ENCODE measurements around the gene LIN37. TPM values are rescaled to one million over a fixed set of nuclear protein-coding genes. Genes with fewer than 3 reads are reported as not detected.
A peak's percentile ranks its signal among the peaks of the same experiment; 100 is the strongest.

The LIN37 gene
- total RNA-seq, 1 experiment from 2014 or later: 23.5 TPM

DNA sequence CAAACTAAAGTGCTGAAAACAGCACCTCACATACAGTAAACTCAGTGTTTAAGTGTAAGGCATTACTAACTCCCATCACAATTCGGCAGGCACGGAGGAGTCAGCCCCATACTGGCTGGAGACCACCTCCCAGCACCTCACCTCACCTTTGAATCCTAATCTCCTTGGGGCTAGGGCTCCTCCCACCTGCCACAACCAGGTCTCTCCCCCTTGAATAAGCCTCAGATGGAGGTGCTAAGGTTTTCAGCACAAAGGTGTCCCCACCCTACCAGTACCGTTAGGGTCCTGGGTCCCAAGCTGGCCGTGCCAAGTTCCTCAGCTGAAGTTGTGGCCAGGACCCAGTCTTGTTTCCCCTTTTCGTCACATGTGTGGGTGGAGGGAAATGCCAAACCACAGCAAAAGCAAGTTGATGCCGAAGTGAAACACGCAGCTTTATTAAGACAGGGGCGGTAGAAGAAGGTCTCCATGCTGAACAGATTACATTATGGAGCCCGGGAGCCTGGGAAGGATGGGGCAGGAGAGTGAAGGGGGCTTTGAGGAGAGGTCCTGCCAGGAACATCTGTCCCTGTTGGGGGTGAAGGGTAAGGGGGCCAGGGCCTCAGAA lies 6.2 kb upstream of the LIN37 start, which contains the start of gene IGFLR1:
Gene IGFLR1 (minus strand): TSS at position 332 of the 604 bp plus-strand sequence. CDS start 1,272 bp downstream, outside the sequence.
- intact Hi-C loops (cut with micrococcal nuclease; ENCODE audit: unreplicated experiment) (no loop called here), in situ Hi-C loops (cut with HindIII; ENCODE audit: low pct_unique_long_range_greater_than_20kb, low sequenced_read_pairs) (no loop called here)
- ChIA-PET POLR2A (no interaction called here), CTCF (interaction anchor here (0.6 kb wide), 1 partner anchor 78 kb away, joined by 8 read pairs; no protein-coding TSS in a partner anchor)
- Histone ChIP-seq H3K4me1 (ENCODE audit: control insufficient read depth, insufficient read depth, low read length) (peaks cover 28% of the 10 kb centered on the region), H3K4me3 (ENCODE audit: low read depth in 2 of 2, low read length in 2 of 2) (peak within 1 kb of the TSS in 1 of 2 experiments; percentile 79; a peak in 1 of 4 replicates), H3K9me3 (ENCODE audit: control insufficient read depth, insufficient read depth, low read depth, low read length) (no peaks in the 10 kb centered on the region), H3K27ac (ENCODE audit: low read length) (no peak within 1 kb of the TSS), H3K27me3 (ENCODE audit: control insufficient read depth, insufficient read depth, low read length) (no peaks in the 10 kb centered on the region), H3K36me3 (ENCODE audit: control insufficient read depth, insufficient read depth, low read length) (peaks cover 3% of the 10 kb centered on the region; the same call in 1 of the 2 replicates)
- ATAC-seq: no peak
- no peak for DNase-seq (ENCODE audit: low read depth, low spot score)
- no TSS peak for BruUV-seq (replicated peaks)
- TF ChIP-seq, protein P1, sequence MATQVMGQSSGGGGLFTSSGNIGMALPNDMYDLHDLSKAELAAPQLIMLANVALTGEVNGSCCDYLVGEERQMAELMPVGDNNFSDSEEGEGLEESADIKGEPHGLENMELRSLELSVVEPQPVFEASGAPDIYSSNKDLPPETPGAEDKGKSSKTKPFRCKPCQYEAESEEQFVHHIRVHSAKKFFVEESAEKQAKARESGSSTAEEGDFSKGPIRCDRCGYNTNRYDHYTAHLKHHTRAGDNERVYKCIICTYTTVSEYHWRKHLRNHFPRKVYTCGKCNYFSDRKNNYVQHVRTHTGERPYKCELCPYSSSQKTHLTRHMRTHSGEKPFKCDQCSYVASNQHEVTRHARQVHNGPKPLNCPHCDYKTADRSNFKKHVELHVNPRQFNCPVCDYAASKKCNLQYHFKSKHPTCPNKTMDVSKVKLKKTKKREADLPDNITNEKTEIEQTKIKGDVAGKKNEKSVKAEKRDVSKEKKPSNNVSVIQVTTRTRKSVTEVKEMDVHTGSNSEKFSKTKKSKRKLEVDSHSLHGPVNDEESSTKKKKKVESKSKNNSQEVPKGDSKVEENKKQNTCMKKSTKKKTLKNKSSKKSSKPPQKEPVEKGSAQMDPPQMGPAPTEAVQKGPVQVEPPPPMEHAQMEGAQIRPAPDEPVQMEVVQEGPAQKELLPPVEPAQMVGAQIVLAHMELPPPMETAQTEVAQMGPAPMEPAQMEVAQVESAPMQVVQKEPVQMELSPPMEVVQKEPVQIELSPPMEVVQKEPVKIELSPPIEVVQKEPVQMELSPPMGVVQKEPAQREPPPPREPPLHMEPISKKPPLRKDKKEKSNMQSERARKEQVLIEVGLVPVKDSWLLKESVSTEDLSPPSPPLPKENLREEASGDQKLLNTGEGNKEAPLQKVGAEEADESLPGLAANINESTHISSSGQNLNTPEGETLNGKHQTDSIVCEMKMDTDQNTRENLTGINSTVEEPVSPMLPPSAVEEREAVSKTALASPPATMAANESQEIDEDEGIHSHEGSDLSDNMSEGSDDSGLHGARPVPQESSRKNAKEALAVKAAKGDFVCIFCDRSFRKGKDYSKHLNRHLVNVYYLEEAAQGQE (IDR thresholded peaks at IDR 0.05; ENCODE audit: insufficient read depth in 1 of 2, low read depth in 2 of 2, low read length in 1 of 2): no peak
- TF ChIP-seq, protein P2, sequence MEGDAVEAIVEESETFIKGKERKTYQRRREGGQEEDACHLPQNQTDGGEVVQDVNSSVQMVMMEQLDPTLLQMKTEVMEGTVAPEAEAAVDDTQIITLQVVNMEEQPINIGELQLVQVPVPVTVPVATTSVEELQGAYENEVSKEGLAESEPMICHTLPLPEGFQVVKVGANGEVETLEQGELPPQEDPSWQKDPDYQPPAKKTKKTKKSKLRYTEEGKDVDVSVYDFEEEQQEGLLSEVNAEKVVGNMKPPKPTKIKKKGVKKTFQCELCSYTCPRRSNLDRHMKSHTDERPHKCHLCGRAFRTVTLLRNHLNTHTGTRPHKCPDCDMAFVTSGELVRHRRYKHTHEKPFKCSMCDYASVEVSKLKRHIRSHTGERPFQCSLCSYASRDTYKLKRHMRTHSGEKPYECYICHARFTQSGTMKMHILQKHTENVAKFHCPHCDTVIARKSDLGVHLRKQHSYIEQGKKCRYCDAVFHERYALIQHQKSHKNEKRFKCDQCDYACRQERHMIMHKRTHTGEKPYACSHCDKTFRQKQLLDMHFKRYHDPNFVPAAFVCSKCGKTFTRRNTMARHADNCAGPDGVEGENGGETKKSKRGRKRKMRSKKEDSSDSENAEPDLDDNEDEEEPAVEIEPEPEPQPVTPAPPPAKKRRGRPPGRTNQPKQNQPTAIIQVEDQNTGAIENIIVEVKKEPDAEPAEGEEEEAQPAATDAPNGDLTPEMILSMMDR (IDR thresholded peaks at IDR 0.05): no peak
- TF ChIP-seq SIN3A (IDR thresholded peaks at IDR 0.05; ENCODE audit: borderline replicate concordance, insufficient read depth, low read depth, low read length) (no peak), TCF7L2 (IDR thresholded peaks at IDR 0.05; ENCODE audit: low read depth, low read length) (no peak), POLR2AphosphoS5 (IDR thresholded peaks at IDR 0.05; ENCODE audit: low read depth, low read length) (no peak)

DNA sequence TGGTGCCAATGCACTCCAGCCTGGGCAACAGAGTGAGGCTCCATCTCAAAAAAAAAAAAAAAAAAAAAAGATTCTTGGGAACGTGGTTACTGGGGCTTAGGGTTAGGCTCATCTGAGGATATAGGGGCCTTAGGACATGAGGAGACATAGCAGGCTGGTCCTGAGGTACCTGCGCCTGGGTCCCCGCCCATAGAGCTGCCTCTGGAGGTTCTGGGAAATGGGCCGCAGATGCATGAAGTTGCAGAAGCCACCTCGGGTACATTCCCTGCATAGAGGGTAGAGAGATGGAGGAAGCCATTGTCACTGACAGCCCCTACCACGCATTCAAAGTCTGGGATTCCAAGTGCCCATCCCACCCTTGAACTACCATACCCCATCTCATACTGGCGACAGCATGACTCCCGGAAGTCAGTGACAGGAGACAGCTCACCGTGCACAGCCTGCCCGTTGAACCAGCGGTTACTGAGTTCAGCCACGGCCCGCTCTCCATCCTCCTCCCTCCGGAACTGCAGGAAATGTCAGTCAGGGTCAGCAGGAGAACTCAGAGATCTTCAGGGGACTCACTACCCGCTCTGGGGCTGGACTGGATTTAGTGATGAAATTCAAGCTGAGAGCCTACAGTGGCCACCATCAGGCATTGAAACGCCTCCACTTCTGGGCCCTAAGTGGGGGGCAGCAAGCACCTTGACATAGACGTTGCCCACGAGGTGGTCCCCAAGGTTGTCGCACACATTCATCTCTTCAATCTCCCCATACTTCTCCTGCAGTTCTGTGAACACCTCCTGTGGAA lies 4.5 kb upstream of the LIN37 start:
- no peaks in the 10 kb centered on the region for H3K27me3 ChIP-seq (ENCODE audit: control insufficient read depth, insufficient read depth, low read length)
- no peaks in the 10 kb centered on the region for H3K9me3 ChIP-seq (ENCODE audit: control insufficient read depth, insufficient read depth, low read depth, low read length)
- peak overlapping the region; percentile 98 for H3K27ac ChIP-seq (ENCODE audit: low read length)
- no TSS peak for BruUV-seq (replicated peaks)
- H3K4me3 ChIP-seq (ENCODE audit: low read depth in 2 of 2, low read length in 2 of 2): peak overlapping the region; percentile 92 to 97
- ATAC-seq (no peak), DNase-seq (ENCODE audit: low read depth, low spot score) (no peak)
- ChIA-PET CTCF (interaction anchor here (0.7 kb wide), 1 partner anchor 23 kb away, joined by 8 read pairs; no protein-coding TSS in a partner anchor), POLR2A (interaction anchor here (0.5 to 0.7 kb wide), 4 partner anchors 32 to 469 kb away, joined by 3 to 9 read pairs (median 5); no protein-coding TSS in a partner anchor)
- in situ Hi-C loops (cut with HindIII; ENCODE audit: low pct_unique_long_range_greater_than_20kb, low sequenced_read_pairs) (no loop called here), intact Hi-C loops (cut with micrococcal nuclease; ENCODE audit: unreplicated experiment) (no loop called here)
- TF ChIP-seq POLR2AphosphoS5 (IDR thresholded peaks at IDR 0.05; ENCODE audit: low read depth, low read length) (no peak), TCF7L2 (IDR thresholded peaks at IDR 0.05; ENCODE audit: low read depth, low read length) (no peak), SIN3A (IDR thresholded peaks at IDR 0.05; ENCODE audit: borderline replicate concordance, insufficient read depth, low read depth, low read length) (no peak)
- TF ChIP-seq, protein P2 (IDR thresholded peaks at IDR 0.05): no peak
- TF ChIP-seq, protein P1 (IDR thresholded peaks at IDR 0.05; ENCODE audit: insufficient read depth in 1 of 2, low read depth in 2 of 2, low read length in 1 of 2): no peak
- H3K36me3 ChIP-seq (ENCODE audit: control insufficient read depth, insufficient read depth, low read length): no peaks in the 10 kb centered on the region
- H3K4me1 ChIP-seq (ENCODE audit: control insufficient read depth, insufficient read depth, low read length): peaks cover 33% of the 10 kb centered on the region

All from Panc1 (cell line).